Omental fat pad (tissue), 4 donors: Measurements from ENCODE around the gene RPAIN. TPM values are rescaled to one million over a fixed set of nuclear protein-coding genes. Genes with fewer than 3 reads are reported as not detected.

Experiments used
- ATAC-seq: fragments of 150-250 bp; one replicate; pipeline ENCODE4 v1.9.1; 2016; ENCODE audit warnings: mild to moderate bottlenecking, moderate library complexity; ENCODE audit not compliant: low FRiP score
- DNase-seq: peaks from one replicate; pipeline ENCODE4 v3.0.0-alpha.2; 2019; ENCODE audit warnings: low spot score
- CTCF ChIP-seq, 3 donors: fragments of 450-650 bp; IDR thresholded peaks; one replicate each; pipeline ENCODE4 v1.5.1; 2016 to 2017; ENCODE audit warnings: antibody characterized with exemption in 3 of 3, mild to moderate bottlenecking in 3 of 3, moderate library complexity in 2 of 3
- total RNA-seq, 4 donors: library from RNA; depleted of rRNA; stranded (reverse); fragments of >200 nt; gene quantifications; one replicate each; pipeline ENCODE4 v1.1.0, GENCODE V29; 2016

RPAIN gene
- total RNA-seq, 4 donors from 2014 or later, result 27.9 to 44.8 (median 30.7) TPM

- TF ChIP-seq CTCF (IDR thresholded peaks at IDR 0.05), result peak in 2 of 3 donors; percentile 89 to 90
- ATAC-seq (peak; percentile 98), DNase-seq (peak; percentile 82)
Measured at GRCh38 chr17:5438716-5439445, 18.9 kb downstream of the RPAIN start, which contains the start of gene C1QBP. Gene C1QBP (minus strand): TSS chr17:5439155. CDS start chr17:5439073, 82 bp downstream.

- no peak for ATAC-seq
- no peak for TF ChIP-seq CTCF (IDR thresholded peaks at IDR 0.05)
- no peak for DNase-seq
Measured at GRCh38 chr17:5439446-5439764, 19.4 kb downstream of the RPAIN start.

- DNase-seq (no peak), ATAC-seq (no peak)
- TF ChIP-seq CTCF (IDR thresholded peaks at IDR 0.05), result no peak
Measured at GRCh38 chr17:5443728-5444127, 23.7 kb downstream of the RPAIN start.

GRCh38 chr17:5444209-5444608, 24.2 kb downstream of the RPAIN start:
- ATAC-seq (no peak), DNase-seq (no peak)
- TF ChIP-seq CTCF (IDR thresholded peaks at IDR 0.05), result no peak

- ATAC-seq (no peak), DNase-seq (no peak)
- no peak for TF ChIP-seq CTCF (IDR thresholded peaks at IDR 0.05)
Measured at GRCh38 chr17:5446786-5447185, 26.8 kb downstream of the RPAIN start.

- ATAC-seq, result no peak
- no peak for TF ChIP-seq CTCF (IDR thresholded peaks at IDR 0.05)
- no peak for DNase-seq
Measured at GRCh38 chr17:5464717-5465507, 44.9 kb downstream of the RPAIN start.
